ENCODE measurements around the gene GPR152. TPM values are rescaled to one million over a fixed set of nuclear protein-coding genes. Genes with fewer than 3 reads are reported as not detected.
"Not testable (repeated sequence)": the region's sequence is repeated elsewhere in the genome, so short reads cannot be mapped to it uniquely, and the experiment has no call there.

Gene GPR152
- total and polyA plus RNA-seq, 4 donors: not detected

DNA sequence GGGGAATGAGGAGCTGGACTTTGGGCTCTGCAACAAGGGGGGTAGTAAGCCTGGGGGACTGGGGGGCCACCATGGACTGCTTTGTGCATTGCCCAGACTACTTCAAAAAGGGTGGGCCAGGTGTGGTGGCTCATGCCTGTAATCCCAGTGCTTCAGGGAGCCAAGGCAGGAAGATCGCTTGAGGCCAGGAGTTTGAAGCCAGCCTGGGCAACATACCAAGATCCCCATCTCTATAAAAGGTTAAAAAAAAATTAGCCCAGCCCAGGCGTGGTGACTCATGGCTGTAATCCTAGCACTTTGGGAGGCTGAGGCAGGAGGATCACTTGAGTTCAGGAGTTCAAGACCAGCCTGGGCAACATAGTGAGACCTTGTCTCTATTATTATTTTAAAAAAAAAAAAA is 13.0 kb upstream of the GPR152 start:
- H3K9me3 ChIP-seq (ENCODE audit: control insufficient read depth, insufficient read depth, low read length); DNase-seq (ENCODE audit: low read depth in 4 of 6, low spot score in 6 of 6); H3K27me3 ChIP-seq (ENCODE audit: control insufficient read depth, insufficient read depth, low read length); H3K27ac ChIP-seq (ENCODE audit: low read depth, low read length); H3K4me3 ChIP-seq (ENCODE audit: low read depth, low read length): not testable (repeated sequence)
- no CpG with 5 or more reads among the region's 2 CpGs for WGBS (ENCODE audit: insufficient coverage)
- Histone ChIP-seq H3K4me1 (ENCODE audit: control insufficient read depth, insufficient read depth, low read length) (peaks cover 49% of the 10 kb centered on the region), H3K36me3 (ENCODE audit: control insufficient read depth, insufficient read depth, low read length) (peaks cover 19% of the 10 kb centered on the region)

DNA sequence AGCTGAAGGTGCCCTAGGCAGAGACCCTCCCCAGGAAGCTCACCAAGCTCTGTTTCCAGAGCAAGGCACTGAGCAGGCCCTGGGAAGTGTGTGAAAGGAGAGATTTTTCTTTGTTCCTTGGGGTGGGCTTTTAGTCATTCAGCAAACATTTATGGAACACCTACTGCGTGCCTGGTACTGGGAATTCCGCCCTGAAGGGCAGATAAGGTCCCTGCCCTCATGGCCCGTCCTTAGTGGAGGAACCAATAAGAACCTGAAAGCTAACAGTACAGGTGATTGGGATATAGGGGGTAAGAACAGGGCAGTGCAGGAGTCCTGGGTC is 12.6 kb upstream of the GPR152 start:
- 65% methylated on average over 3 of the region's 3 CpGs for WGBS (ENCODE audit: insufficient coverage)
- Histone ChIP-seq H3K27me3 (ENCODE audit: control insufficient read depth, insufficient read depth, low read length) (no peaks in the 10 kb centered on the region), H3K9me3 (ENCODE audit: control insufficient read depth, insufficient read depth, low read length) (no peaks in the 10 kb centered on the region), H3K4me3 (ENCODE audit: low read depth, low read length) (peak overlapping the region; percentile 68), H3K4me1 (ENCODE audit: control insufficient read depth, insufficient read depth, low read length) (peaks cover 49% of the 10 kb centered on the region), H3K36me3 (ENCODE audit: control insufficient read depth, insufficient read depth, low read length) (peaks cover 19% of the 10 kb centered on the region), H3K27ac (ENCODE audit: low read depth, low read length) (peak overlapping the region; percentile 69)
- DNase-seq (ENCODE audit: low read depth in 4 of 6, low spot score in 6 of 6): no peak

DNA sequence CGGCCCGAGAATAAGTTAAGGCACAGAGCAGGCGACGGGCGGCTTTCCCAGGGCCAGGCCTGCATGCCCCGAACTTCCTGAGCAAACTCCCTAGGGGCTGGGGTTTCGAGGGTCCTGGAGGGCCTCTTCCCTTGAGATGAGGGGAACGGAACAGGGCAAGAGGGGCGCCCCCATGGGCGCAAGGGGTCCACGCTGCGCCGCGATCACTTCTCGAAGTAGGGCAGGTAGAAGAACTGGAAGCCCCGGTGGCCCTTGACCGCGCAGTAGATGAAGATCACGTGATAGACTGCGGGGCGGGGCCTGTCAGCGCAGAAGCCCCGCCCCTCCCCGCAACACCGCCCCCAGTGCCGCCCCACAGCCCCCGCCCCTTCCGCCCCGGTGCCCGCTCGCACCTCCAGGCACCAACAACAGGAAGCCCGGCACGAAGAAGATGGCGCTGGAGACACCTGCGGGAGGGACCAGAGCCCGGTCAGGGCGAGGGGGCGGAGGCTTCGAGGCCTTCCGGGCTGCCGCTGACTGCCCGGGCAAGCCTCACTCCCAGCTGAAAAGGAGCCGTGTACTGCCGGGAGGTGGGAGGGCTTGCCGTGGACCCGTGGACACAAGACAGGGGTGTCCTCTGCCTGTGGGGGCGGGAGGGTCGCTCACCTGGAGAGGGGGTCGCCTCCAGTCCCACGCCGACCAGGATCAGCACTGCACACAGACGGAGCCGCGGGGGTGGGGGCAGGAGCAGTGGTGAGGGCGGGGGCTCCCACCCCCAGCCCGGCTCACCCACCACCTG is 12.1 kb upstream of the GPR152 start:
- H3K4me1 ChIP-seq (ENCODE audit: control insufficient read depth, insufficient read depth, low read length): peaks cover 46% of the 10 kb centered on the region
- DNase-seq (ENCODE audit: low read depth in 4 of 6, low spot score in 6 of 6): peak; percentile 28 to 93 (median 50)
- H3K9me3 ChIP-seq (ENCODE audit: control insufficient read depth, insufficient read depth, low read length): no peaks in the 10 kb centered on the region
- 10% methylated on average over 41 of the region's 56 CpGs for WGBS (ENCODE audit: insufficient coverage)
- peaks cover 19% of the 10 kb centered on the region for H3K36me3 ChIP-seq (ENCODE audit: control insufficient read depth, insufficient read depth, low read length)
- peak overlapping the region; percentile 68 for H3K4me3 ChIP-seq (ENCODE audit: low read depth, low read length)
- peak overlapping the region; percentile 69 for H3K27ac ChIP-seq (ENCODE audit: low read depth, low read length)
- no peaks in the 10 kb centered on the region for H3K27me3 ChIP-seq (ENCODE audit: control insufficient read depth, insufficient read depth, low read length)

DNA sequence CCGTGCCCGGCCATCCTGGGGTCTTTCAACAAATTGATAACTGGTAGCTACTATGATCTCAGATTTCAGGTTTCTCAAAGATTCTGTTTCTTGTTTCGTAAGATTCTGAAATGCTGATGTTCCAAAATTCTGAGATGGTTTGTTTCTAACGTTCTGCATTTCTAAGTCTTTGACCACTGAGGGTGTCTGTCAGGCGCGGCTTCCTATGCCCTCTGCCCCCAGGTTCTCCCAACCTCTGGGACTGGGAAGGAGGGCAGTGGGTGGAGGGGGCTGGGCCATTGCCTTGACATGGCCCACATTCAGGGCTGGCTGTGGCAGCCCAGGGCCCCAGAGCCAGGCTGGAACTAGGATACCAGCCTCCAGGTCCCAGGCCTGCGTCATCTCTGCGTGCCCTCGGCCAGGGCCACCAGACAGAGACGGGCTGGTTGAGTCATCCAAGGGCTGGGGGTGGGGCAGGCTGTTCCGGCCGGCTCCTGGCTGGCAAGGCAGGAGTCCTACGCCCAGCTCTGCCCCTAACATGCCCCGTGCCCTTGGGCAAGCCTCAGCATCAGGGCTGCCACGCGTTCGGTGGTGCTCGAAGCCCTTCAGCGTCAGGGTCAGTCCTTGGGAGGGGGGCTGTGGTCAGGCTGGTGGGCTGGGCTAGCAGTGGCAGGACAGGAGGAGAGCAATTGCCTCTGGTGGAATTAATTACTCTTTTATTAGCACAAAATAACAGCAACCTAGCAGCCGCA is 11.3 kb upstream of the GPR152 start:
- Histone ChIP-seq H3K4me1 (ENCODE audit: control insufficient read depth, insufficient read depth, low read length) (peaks cover 43% of the 10 kb centered on the region), H3K27me3 (ENCODE audit: control insufficient read depth, insufficient read depth, low read length) (no peaks in the 10 kb centered on the region), H3K36me3 (ENCODE audit: control insufficient read depth, insufficient read depth, low read length) (peaks cover 19% of the 10 kb centered on the region), H3K4me3 (ENCODE audit: low read depth, low read length) (peak overlapping the region; percentile 68), H3K27ac (ENCODE audit: low read depth, low read length) (peak overlapping the region; percentile 69), H3K9me3 (ENCODE audit: control insufficient read depth, insufficient read depth, low read length) (no peaks in the 10 kb centered on the region)
- 88% methylated on average over 18 of the region's 20 CpGs for WGBS (ENCODE audit: insufficient coverage)
- no peak for DNase-seq (ENCODE audit: low read depth in 4 of 6, low spot score in 6 of 6)

DNA sequence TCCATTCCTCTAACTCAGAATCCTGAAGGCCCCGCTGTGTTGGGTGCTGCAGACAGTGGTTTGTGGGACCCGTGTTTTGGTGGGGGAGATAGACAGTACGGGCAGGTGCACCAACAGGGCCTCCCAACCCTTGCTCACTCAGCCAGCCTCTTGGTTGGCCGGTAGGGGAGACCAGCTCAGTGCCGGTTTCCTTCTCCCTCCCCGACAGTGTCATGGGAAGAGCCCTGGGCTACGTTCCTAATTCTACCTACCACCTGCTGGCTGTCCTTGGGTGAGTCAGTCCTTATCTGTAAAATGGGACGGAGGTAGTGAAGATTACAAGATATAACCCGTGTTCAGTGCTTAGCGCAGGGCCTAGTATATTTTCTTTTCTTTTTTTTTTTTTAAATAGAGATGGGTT is 10.7 kb upstream of the GPR152 start:
- H3K36me3 ChIP-seq (ENCODE audit: control insufficient read depth, insufficient read depth, low read length): peaks cover 19% of the 10 kb centered on the region
- WGBS (ENCODE audit: insufficient coverage): 97% methylated on average over 6 of the region's 10 CpGs
- H3K9me3 ChIP-seq (ENCODE audit: control insufficient read depth, insufficient read depth, low read length): no peaks in the 10 kb centered on the region
- no peak for DNase-seq (ENCODE audit: low read depth in 4 of 6, low spot score in 6 of 6)
- H3K27me3 ChIP-seq (ENCODE audit: control insufficient read depth, insufficient read depth, low read length): no peaks in the 10 kb centered on the region
- no peak overlapping the region for H3K27ac ChIP-seq (ENCODE audit: low read depth, low read length)
- peaks cover 37% of the 10 kb centered on the region for H3K4me1 ChIP-seq (ENCODE audit: control insufficient read depth, insufficient read depth, low read length)
- no peak overlapping the region for H3K4me3 ChIP-seq (ENCODE audit: low read depth, low read length)

DNA sequence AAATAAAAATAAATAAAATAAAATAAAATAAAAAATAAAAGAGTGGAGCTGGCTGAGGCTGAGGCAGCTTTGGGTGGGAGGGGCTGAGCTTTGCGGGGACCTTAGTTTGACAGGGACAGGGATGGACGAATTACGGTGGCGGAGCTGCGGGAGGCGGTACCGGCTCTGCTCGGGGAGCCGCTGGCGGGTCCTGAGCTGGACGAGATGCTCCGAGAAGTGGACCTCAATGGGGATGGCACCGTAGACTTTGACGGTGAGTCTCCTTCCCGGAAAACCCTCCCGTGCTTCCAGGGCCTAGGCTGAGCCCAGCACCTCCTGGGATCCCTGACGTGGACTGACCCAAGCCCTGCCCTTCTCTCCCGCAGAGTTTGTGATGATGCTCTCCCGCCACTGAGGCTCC is 5.7 kb upstream of the GPR152 start:
- WGBS (ENCODE audit: insufficient coverage): 78% methylated on average over 19 of the region's 19 CpGs
- H3K27me3 ChIP-seq (ENCODE audit: control insufficient read depth, insufficient read depth, low read length): no peaks in the 10 kb centered on the region
- DNase-seq (ENCODE audit: low read depth in 4 of 6, low spot score in 6 of 6): no peak

DNA sequence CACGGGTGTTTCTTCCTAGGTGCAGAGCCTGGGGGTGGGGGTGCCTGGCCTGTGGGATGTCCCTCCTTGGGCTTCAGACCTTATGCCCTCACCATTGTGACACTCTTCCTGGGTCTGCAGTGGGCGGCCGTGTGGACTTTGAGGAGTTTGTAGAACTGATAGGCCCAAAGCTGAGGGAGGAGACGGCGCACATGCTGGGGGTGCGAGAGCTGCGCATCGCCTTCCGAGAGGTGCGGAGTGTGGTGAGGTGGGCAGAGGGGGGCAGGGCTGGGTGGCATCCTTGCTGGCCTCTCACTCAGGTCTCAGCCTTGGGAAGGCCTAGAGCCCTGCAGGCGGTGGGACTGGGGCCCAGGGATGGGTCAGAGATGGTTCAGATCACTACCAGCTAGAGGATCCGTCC is 4.9 kb upstream of the GPR152 start:
- DNase-seq (ENCODE audit: low read depth in 4 of 6, low spot score in 6 of 6): no peak
- H3K4me3 ChIP-seq (ENCODE audit: low read depth, low read length): no peak overlapping the region
- WGBS (ENCODE audit: insufficient coverage): 91% methylated on average over 11 of the region's 12 CpGs
- no peaks in the 10 kb centered on the region for H3K36me3 ChIP-seq (ENCODE audit: control insufficient read depth, insufficient read depth, low read length)
- no peak overlapping the region for H3K27ac ChIP-seq (ENCODE audit: low read depth, low read length)
- H3K9me3 ChIP-seq (ENCODE audit: control insufficient read depth, insufficient read depth, low read length): no peaks in the 10 kb centered on the region
- H3K4me1 ChIP-seq (ENCODE audit: control insufficient read depth, insufficient read depth, low read length): peaks cover 2% of the 10 kb centered on the region
- H3K27me3 ChIP-seq (ENCODE audit: control insufficient read depth, insufficient read depth, low read length): no peaks in the 10 kb centered on the region

More for the DNA sequence above, 5.7 kb upstream of the GPR152 start:
- Histone ChIP-seq H3K27ac (ENCODE audit: low read depth, low read length) (no peak overlapping the region), H3K36me3 (ENCODE audit: control insufficient read depth, insufficient read depth, low read length) (no peaks in the 10 kb centered on the region), H3K4me3 (ENCODE audit: low read depth, low read length) (no peak overlapping the region), H3K4me1 (ENCODE audit: control insufficient read depth, insufficient read depth, low read length) (no peaks in the 10 kb centered on the region), H3K9me3 (ENCODE audit: control insufficient read depth, insufficient read depth, low read length) (no peaks in the 10 kb centered on the region)

DNA sequence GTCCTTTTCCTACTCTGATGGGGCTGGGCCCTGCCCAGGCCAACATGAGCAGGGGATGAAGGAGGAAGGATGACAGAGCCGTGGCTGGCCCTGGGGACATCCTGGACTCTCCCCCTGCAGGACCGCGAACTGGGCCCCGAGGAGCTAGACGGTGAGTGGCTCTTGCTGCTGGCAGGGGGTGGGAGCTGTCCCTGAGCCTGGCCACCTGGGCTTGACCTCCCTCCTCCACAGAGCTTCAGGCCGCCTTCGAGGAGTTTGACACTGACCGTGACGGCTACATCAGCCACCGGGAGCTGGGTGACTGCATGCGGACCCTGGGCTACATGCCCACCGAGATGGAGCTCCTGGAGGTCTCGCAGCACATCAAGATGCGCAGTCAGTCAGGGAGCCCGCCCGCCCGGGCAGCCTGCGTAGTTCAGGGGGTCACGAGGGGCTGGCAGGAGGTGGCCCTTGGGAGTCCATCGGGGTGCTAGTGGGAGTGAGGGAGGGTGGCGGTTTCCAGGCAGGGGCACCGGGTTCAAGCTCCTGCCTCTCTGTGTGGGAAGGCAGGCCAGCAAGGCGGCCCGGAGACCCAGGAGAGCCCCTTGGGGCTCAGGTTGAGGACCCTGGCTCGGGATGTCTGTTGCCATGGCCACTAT is 3.7 kb upstream of the GPR152 start:
- Histone ChIP-seq H3K27ac (ENCODE audit: low read depth, low read length) (no peak overlapping the region), H3K4me1 (ENCODE audit: control insufficient read depth, insufficient read depth, low read length) (peaks cover 12% of the 10 kb centered on the region), H3K27me3 (ENCODE audit: control insufficient read depth, insufficient read depth, low read length) (no peaks in the 10 kb centered on the region), H3K4me3 (ENCODE audit: low read depth, low read length) (no peak overlapping the region), H3K9me3 (ENCODE audit: control insufficient read depth, insufficient read depth, low read length) (no peaks in the 10 kb centered on the region), H3K36me3 (ENCODE audit: control insufficient read depth, insufficient read depth, low read length) (no peaks in the 10 kb centered on the region)
- no peak for DNase-seq (ENCODE audit: low read depth in 4 of 6, low spot score in 6 of 6)
- WGBS (ENCODE audit: insufficient coverage): 76% methylated on average over 25 of the region's 25 CpGs

DNA sequence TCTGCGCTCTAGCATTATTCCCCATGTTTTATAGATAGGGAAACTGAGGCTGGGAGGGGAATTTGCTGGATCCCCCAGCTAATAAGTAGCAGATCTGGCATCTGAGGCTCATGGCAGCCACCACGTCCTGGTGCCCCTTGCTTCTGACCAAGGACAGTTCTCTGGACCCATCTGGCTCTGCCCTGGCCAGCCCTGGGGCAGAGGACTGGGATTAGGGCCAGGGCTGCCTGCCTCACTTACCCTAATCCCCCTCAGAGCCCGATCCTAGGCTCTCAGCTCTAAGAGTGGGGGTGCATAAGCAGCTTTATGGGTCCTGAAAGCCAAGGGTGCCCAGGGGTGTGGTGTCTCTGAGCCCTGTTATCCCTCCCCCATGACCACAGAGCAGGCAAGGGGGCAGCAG is 2.5 kb upstream of the GPR152 start, which contains the start of gene CABP4:
CABP4 (plus strand) TSS at position 301 of the 400 bp plus-strand sequence; CDS start at position 371, 70 bp downstream.
- Histone ChIP-seq H3K4me1 (ENCODE audit: control insufficient read depth, insufficient read depth, low read length) (peaks cover 12% of the 10 kb centered on the region), H3K36me3 (ENCODE audit: control insufficient read depth, insufficient read depth, low read length) (no peaks in the 10 kb centered on the region), H3K27me3 (ENCODE audit: control insufficient read depth, insufficient read depth, low read length) (no peaks in the 10 kb centered on the region), H3K27ac (ENCODE audit: low read depth, low read length) (no peak within 1 kb of the TSS), H3K9me3 (ENCODE audit: control insufficient read depth, insufficient read depth, low read length) (no peaks in the 10 kb centered on the region), H3K4me3 (ENCODE audit: low read depth, low read length) (no peak within 1 kb of the TSS)
- WGBS (ENCODE audit: insufficient coverage): 91% methylated on average over 2 of the region's 3 CpGs
- no peak for DNase-seq (ENCODE audit: low read depth in 4 of 6, low spot score in 6 of 6)

Data from spinal cord (tissue), 10 donors.